H9 (cell line): ENCODE results near the gene ZNF414. TPM values are rescaled to one million over a fixed set of nuclear protein-coding genes. Genes with fewer than 3 reads are reported as not detected.
A peak's percentile ranks its signal among the peaks of the same experiment; 100 is the strongest.

Experiments
- DNase-seq: peaks from one replicate; pipeline ENCODE4 v3.0.0-alpha.2; 2017
- H2AFZ ChIP-seq: one replicate; pipeline ENCODE4 v1.6.1; 2013; ENCODE audit warnings: mild to moderate bottlenecking, low read length, control low read depth, moderate library complexity
- H2AK5ac ChIP-seq: 2 replicates; pipeline ENCODE4 v1.6.1; 2013; ENCODE audit warnings: low read length, control low read depth, mixed read lengths; ENCODE audit not compliant: insufficient read length
- H2BK120ac ChIP-seq: one replicate; pipeline ENCODE4 v1.6.1; 2013; ENCODE audit warnings: low read depth, mild to moderate bottlenecking, low read length, control low read depth, inconsistent platforms; ENCODE audit not compliant: poor library complexity, severe bottlenecking
- H2BK12ac ChIP-seq: 2 replicates; pipeline ENCODE4 v1.6.1; 2013; ENCODE audit warnings: low read length, control low read depth, mixed read lengths, low read depth; ENCODE audit not compliant: insufficient read length
- H2BK15ac ChIP-seq: 2 replicates; pipeline ENCODE4 v1.6.1; 2013; ENCODE audit warnings: low read depth, low read length, control low read depth
- H2BK20ac ChIP-seq: one replicate; pipeline ENCODE4 v1.6.1; 2013; ENCODE audit warnings: low read depth, mild to moderate bottlenecking, low read length, control low read depth, inconsistent platforms; ENCODE audit not compliant: poor library complexity, severe bottlenecking
- H2BK5ac ChIP-seq: 2 replicates; pipeline ENCODE4 v1.6.1; 2013; ENCODE audit warnings: low read length, control low read depth, mixed read lengths; ENCODE audit not compliant: insufficient read length
- H3K14ac ChIP-seq: 2 replicates; pipeline ENCODE4 v1.6.1; 2013; ENCODE audit warnings: low read length, control low read depth; ENCODE audit not compliant: insufficient read depth
- H3K18ac ChIP-seq: 2 replicates; pipeline ENCODE4 v1.6.1; 2013; ENCODE audit warnings: low read depth, mild to moderate bottlenecking, mixed read lengths, low read length, control low read depth; ENCODE audit not compliant: insufficient read length
- H3K23ac ChIP-seq: 2 replicates; pipeline ENCODE4 v1.6.1; 2013; ENCODE audit warnings: low read length, control low read depth, mixed read lengths, low read depth; ENCODE audit not compliant: insufficient read length
- H3K23me2 ChIP-seq: 2 replicates; pipeline ENCODE4 v1.6.1; 2013; ENCODE audit warnings: low read depth, mild to moderate bottlenecking, mixed read lengths, low read length, control low read depth; ENCODE audit not compliant: insufficient read length, poor library complexity, severe bottlenecking
- H3K27ac ChIP-seq: 2 replicates; pipeline ENCODE4 v1.5.1; 2013; ENCODE audit warnings: low read length, control low read depth, mixed read lengths, low read depth; ENCODE audit not compliant: insufficient read length
- H3K27me3 ChIP-seq: 2 replicates; pipeline ENCODE4 v1.6.1; 2013; ENCODE audit warnings: low read length, control low read depth, inconsistent platforms; ENCODE audit not compliant: insufficient read depth
- H3K4ac ChIP-seq: 2 replicates; pipeline ENCODE4 v1.6.1; 2013; ENCODE audit warnings: low read depth, mild to moderate bottlenecking, control low read depth, inconsistent platforms, low read length, moderate library complexity
- H3K4me1 ChIP-seq: 2 replicates; pipeline ENCODE4 v1.6.1; 2013; ENCODE audit warnings: low read length, control low read depth, inconsistent platforms; ENCODE audit not compliant: insufficient read depth
- H3K4me2 ChIP-seq: 2 replicates; pipeline ENCODE4 v1.6.1; 2013; ENCODE audit warnings: low read length, control low read depth, mixed read lengths; ENCODE audit not compliant: insufficient read length, insufficient read depth
- H3K56ac ChIP-seq: 2 replicates; pipeline ENCODE4 v1.6.1; 2013; ENCODE audit warnings: low read depth, mild to moderate bottlenecking, mixed read lengths, low read length, control low read depth; ENCODE audit not compliant: insufficient read length
- H3K79me1 ChIP-seq: 2 replicates; pipeline ENCODE4 v1.6.1; 2013; ENCODE audit warnings: low read depth, mild to moderate bottlenecking, moderate library complexity, low read length, control low read depth, inconsistent platforms; ENCODE audit not compliant: insufficient read depth, poor library complexity, severe bottlenecking
- H3K79me2 ChIP-seq: 2 replicates; pipeline ENCODE4 v1.6.1; 2013; ENCODE audit warnings: low read length, control low read depth, inconsistent platforms; ENCODE audit not compliant: insufficient read depth
- H3K9ac ChIP-seq: 2 replicates; pipeline ENCODE4 v1.6.1; 2013; ENCODE audit warnings: low read length, control low read depth, mixed read lengths; ENCODE audit not compliant: insufficient read length; ENCODE audit errors: extremely low read depth
- H3K9me3 ChIP-seq: one replicate; pipeline ENCODE4 v1.6.1; 2013; ENCODE audit warnings: low read depth, low read length, inconsistent platforms; ENCODE audit not compliant: control insufficient read depth
- H3T11ph ChIP-seq: one replicate; pipeline ENCODE4 v1.6.1; 2013; ENCODE audit warnings: mild to moderate bottlenecking, low read length, control low read depth, inconsistent platforms
- H4K20me1 ChIP-seq: one replicate; pipeline ENCODE4 v1.6.1; 2013; ENCODE audit not compliant: control insufficient read depth, insufficient read length, insufficient read depth
- H4K5ac ChIP-seq: 2 replicates; pipeline ENCODE4 v1.6.1; 2013; ENCODE audit warnings: low read depth, mild to moderate bottlenecking, mixed read lengths, low read length, control low read depth; ENCODE audit not compliant: insufficient read length
- H4K8ac ChIP-seq: replicated peaks from 2 replicates; pipeline ENCODE4 v1.6.1; 2013; ENCODE audit warnings: low read length, control low read depth, mixed read lengths, low read depth; ENCODE audit not compliant: insufficient read length
- H4K91ac ChIP-seq: 2 replicates; pipeline ENCODE4 v1.6.1; 2013; ENCODE audit warnings: low read depth, mild to moderate bottlenecking, moderate library complexity, mixed read lengths, low read length, control low read depth; ENCODE audit not compliant: insufficient read length
- H3K27ac Mint-ChIP-seq, 3 experiments: 2 replicates in 2 of 3; 3 replicates in 1 of 3; pipeline ENCODE4 v1.8.0; 2020 to 2021; ENCODE audit warnings: mixed read lengths in 3 of 3, mild to moderate bottlenecking in 1 of 3, moderate library complexity in 1 of 3
- H3K27me3 Mint-ChIP-seq: 2 replicates; pipeline ENCODE4 v1.8.0; 2021; ENCODE audit warnings: low read depth, mild to moderate bottlenecking, moderate library complexity, mixed read lengths
- H3K36me3 Mint-ChIP-seq, 3 experiments: 2 replicates in 2 of 3; 3 replicates in 1 of 3; pipeline ENCODE4 v1.8.0; 2020 to 2021; ENCODE audit warnings: low read depth in 3 of 3, mixed read lengths in 3 of 3; ENCODE audit not compliant: insufficient read depth in 1 of 3
- H3K4me1 Mint-ChIP-seq, 2 experiments: 2 replicates each; pipeline ENCODE4 v1.8.0; 2020; ENCODE audit warnings: mixed read lengths in 2 of 2
- H3K4me3 Mint-ChIP-seq, 2 experiments: 2 replicates in 1 of 2; 3 replicates in 1 of 2; pipeline ENCODE4 v1.8.0; 2020 to 2021; ENCODE audit warnings: mild to moderate bottlenecking in 2 of 2, mixed read lengths in 2 of 2, moderate library complexity in 1 of 2
- H3K9me3 Mint-ChIP-seq, 2 experiments: 2 replicates in 1 of 2; 3 replicates in 1 of 2; pipeline ENCODE4 v1.8.0; 2020; ENCODE audit warnings: mild to moderate bottlenecking in 2 of 2, mixed read lengths in 2 of 2, moderate library complexity in 1 of 2
- CTCF ChIP-seq: fragments of 200-600 bp; sonication (generic); conservative IDR thresholded peaks from 3 replicates; pipeline ENCODE4 v1.8.0; 2021; ENCODE audit warnings: antibody characterized with exemption, mild to moderate bottlenecking
- WGBS: extraction: QIAGEN DNeasy Blood & Tissue Kit; methylation state at CpG from one replicate; pipeline ENCODE4 v1.1.7; 2013; ENCODE audit warnings: missing lambda C conversion rate, low lambda C conversion rate, mixed read lengths; ENCODE audit not compliant: insufficient read length; ENCODE audit errors: extremely low coverage; 5-methylcytosine and 5-hydroxymethylcytosine counted together
- total RNA-seq: library from RNA; stranded (reverse); gene quantifications from 2 replicates; pipeline ENCODE4 v1.2.1, GENCODE V29; 2021

The ZNF414 gene
- total RNA-seq, 1 experiment from 2014 or later, result 29.3 TPM

- Histone ChIP-seq H3K27ac (no peak overlapping the region), H2AK5ac (no peak overlapping the region), H4K91ac (no peak overlapping the region), H3K9me3 (no peaks in the 10 kb centered on the region), H3K27me3 (no peaks in the 10 kb centered on the region), H3K56ac (no peak overlapping the region), H3K4me1 (no peaks in the 10 kb centered on the region), H4K8ac (no peak overlapping the region), H3K4ac (no peak overlapping the region), H3K23ac (no peak overlapping the region), H2BK15ac (no peak overlapping the region), H2BK120ac (no peak overlapping the region), H3K4me2 (no peak overlapping the region), H4K5ac (no peak overlapping the region), H3K79me2 (peaks cover 14% of the 10 kb centered on the region; the same call in 1 of the 2 replicates), H3K23me2 (no peaks in the 10 kb centered on the region), H2BK20ac (no peak overlapping the region), H3K79me1 (peaks cover 9% of the 10 kb centered on the region), H3K18ac (no peak overlapping the region), H3K14ac (no peak overlapping the region), H2BK12ac (no peak overlapping the region), H3T11ph (no peak overlapping the region), H3K9ac (no peak overlapping the region), H4K20me1 (no peaks in the 10 kb centered on the region), H2AFZ (no peak overlapping the region), H2BK5ac (no peak overlapping the region)
- TF ChIP-seq CTCF, result no peak
- peaks cover 76 to 98% (median 95%) of the 10 kb centered on the region in 3 experiments for H3K36me3 Mint-ChIP-seq
- H3K4me3 Mint-ChIP-seq, result no peak overlapping the region
- peak overlapping the region in 2 of 3 experiments; percentile 4 to 23; a peak in 3 of 7 replicates for H3K27ac Mint-ChIP-seq
- H3K4me1 Mint-ChIP-seq, result no peaks in the 10 kb centered on the region
- H3K27me3 Mint-ChIP-seq, result no peaks in the 10 kb centered on the region
- WGBS, result no CpG with 5 or more reads among the region's 8 CpGs
- DNase-seq, result no peak
- H3K9me3 Mint-ChIP-seq, result no peaks in the 10 kb centered on the region
Measured at GRCh38 chr19:8468761-8469373, 45.1 kb downstream of the ZNF414 start.
